Lung (tissue), 12 donors: ENCODE measurements around the gene SPTB. TPM values are rescaled to one million over a fixed set of nuclear protein-coding genes. Genes with fewer than 3 reads are reported as not detected.
"Not testable (repeated sequence)": the region's sequence is repeated elsewhere in the genome, so short reads cannot be mapped to it uniquely, and the experiment has no call there.

ENCODE experiments used
- ATAC-seq: fragments of 200-7000 bp; cut with Tn5 transposase; one replicate; pipeline ENCODE4 v1.9.1; 2020; ENCODE audit warnings: moderate number of reproducible peaks; ENCODE audit not compliant: insufficient read depth, low FRiP score
- DNase-seq, 3 donors: peaks; one replicate each; pipeline ENCODE4 v3.0.0-alpha.2; 2013 to 2017
- H3K27ac ChIP-seq, 2 donors: one replicate each; pipeline ENCODE4 v1.5.1; 2013; ENCODE audit warnings: mild to moderate bottlenecking in 2 of 2, moderate library complexity in 2 of 2, control low read depth in 1 of 2, inconsistent platforms in 1 of 2, low read depth in 1 of 2, low read length in 1 of 2
- H3K27me3 ChIP-seq, 3 donors: one replicate each; pipeline ENCODE4 v1.5.1; 2013; ENCODE audit warnings: low read length in 2 of 3; ENCODE audit not compliant: control insufficient read depth in 3 of 3, insufficient read depth in 3 of 3
- H3K36me3 ChIP-seq, 4 donors: one replicate each; pipeline ENCODE4 v1.5.1; 2013; ENCODE audit warnings: low read length in 4 of 4, mild to moderate bottlenecking in 1 of 4, moderate library complexity in 1 of 4; ENCODE audit not compliant: control insufficient read depth in 4 of 4, insufficient read depth in 4 of 4
- H3K4me1 ChIP-seq, 5 donors: one replicate each; pipeline ENCODE4 v1.5.1; 2013; ENCODE audit warnings: low read length in 5 of 5, mild to moderate bottlenecking in 2 of 5, moderate library complexity in 1 of 5; ENCODE audit not compliant: control insufficient read depth in 5 of 5, insufficient read depth in 5 of 5
- H3K4me3 ChIP-seq: one replicate; pipeline ENCODE4 v1.5.1; 2013; ENCODE audit warnings: mild to moderate bottlenecking, control low read depth, moderate library complexity
- H3K9ac ChIP-seq, 2 donors: one replicate each; pipeline ENCODE4 v1.5.1; 2013; ENCODE audit warnings: low read length in 2 of 2, control low read depth in 1 of 2; ENCODE audit not compliant: insufficient read depth in 1 of 2
- H3K9me3 ChIP-seq, 4 donors: one replicate each; pipeline ENCODE4 v1.5.1; 2013; ENCODE audit warnings: low read length in 3 of 4, mild to moderate bottlenecking in 1 of 4, moderate library complexity in 1 of 4; ENCODE audit not compliant: control insufficient read depth in 4 of 4, insufficient read depth in 3 of 4
- WGBS, 2 donors: extraction: QIAGEN DNeasy Blood & Tissue Kit; methylation state at CpG; one replicate each; pipeline ENCODE4 v1.1.7; 2013; 5-methylcytosine and 5-hydroxymethylcytosine counted together
- polyA plus RNA-seq, 2 donors: library from polyadenylated mRNA; stranded (reverse); fragments of 200-250 nt; gene quantifications; one replicate each; pipeline ENCODE4 v1.2.1, GENCODE V29; 2013
- total RNA-seq, 2 donors: library from RNA; depleted of rRNA in 1 of 2; stranded (reverse); fragments of >200 nt in 1 of 2; gene quantifications; one replicate each; pipeline ENCODE4 v1.2.1, GENCODE V29; 2014 to 2021
- TF ChIP-seq, protein P1 (sequence below): IDR thresholded peaks from 2 replicates; pipeline ENCODE4 v1.5.1; 2012; ENCODE audit warnings: mild to moderate bottlenecking; ENCODE audit errors: control extremely low read depth, extremely low read depth
- donor health status: control.
- donor health status: control.
- donor health status: Bipolar disorder and iron deficiency.
- donor health status: healthy.
- donor health status: DM: yes; HTN: yes; CAD: no.

The SPTB gene
- total and polyA plus RNA-seq, 4 donors, result 1.2 to 11.5 (median 2.1) TPM

DNA sequence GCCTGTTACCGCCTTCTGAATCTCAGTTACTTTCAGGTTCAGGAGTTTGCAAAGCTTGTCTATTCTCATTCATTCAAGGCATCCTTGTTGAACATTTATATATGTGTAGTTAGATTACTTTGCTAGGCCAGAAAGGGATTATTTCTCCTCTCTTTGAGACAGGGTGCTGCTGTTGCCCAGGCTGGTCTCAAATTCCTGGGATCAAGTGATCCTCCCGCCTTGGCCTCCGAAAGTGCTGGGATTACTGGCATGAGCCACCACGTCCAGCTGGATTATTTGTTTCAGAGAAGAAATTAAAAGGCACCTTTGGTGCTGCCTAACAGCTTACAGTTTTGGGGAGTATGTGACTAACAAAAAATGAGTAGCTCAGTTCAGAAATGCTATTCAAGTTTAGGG lies 35.3 kb upstream of the SPTB start:
- WGBS, 2 donors, result 31 to 42% methylated on average over 4 of the region's 4 CpGs
- H3K27me3 ChIP-seq, result no peaks in the 10 kb centered on the region
- H3K4me3 ChIP-seq, result peak overlapping the region; percentile 95
- DNase-seq (no peak), ATAC-seq (no peak)
- no peaks in the 10 kb centered on the region for H3K36me3 ChIP-seq
- peak overlapping the region; percentile 87 to 99 for H3K27ac ChIP-seq
- TF ChIP-seq, protein P1, sequence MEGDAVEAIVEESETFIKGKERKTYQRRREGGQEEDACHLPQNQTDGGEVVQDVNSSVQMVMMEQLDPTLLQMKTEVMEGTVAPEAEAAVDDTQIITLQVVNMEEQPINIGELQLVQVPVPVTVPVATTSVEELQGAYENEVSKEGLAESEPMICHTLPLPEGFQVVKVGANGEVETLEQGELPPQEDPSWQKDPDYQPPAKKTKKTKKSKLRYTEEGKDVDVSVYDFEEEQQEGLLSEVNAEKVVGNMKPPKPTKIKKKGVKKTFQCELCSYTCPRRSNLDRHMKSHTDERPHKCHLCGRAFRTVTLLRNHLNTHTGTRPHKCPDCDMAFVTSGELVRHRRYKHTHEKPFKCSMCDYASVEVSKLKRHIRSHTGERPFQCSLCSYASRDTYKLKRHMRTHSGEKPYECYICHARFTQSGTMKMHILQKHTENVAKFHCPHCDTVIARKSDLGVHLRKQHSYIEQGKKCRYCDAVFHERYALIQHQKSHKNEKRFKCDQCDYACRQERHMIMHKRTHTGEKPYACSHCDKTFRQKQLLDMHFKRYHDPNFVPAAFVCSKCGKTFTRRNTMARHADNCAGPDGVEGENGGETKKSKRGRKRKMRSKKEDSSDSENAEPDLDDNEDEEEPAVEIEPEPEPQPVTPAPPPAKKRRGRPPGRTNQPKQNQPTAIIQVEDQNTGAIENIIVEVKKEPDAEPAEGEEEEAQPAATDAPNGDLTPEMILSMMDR, result no peak
- peaks cover 5 to 15% (median 12%) of the 10 kb centered on the region in 5 donors for H3K4me1 ChIP-seq
- H3K9ac ChIP-seq, result peak overlapping the region; percentile 95 to 97
- H3K9me3 ChIP-seq, result no peaks in the 10 kb centered on the region

DNA sequence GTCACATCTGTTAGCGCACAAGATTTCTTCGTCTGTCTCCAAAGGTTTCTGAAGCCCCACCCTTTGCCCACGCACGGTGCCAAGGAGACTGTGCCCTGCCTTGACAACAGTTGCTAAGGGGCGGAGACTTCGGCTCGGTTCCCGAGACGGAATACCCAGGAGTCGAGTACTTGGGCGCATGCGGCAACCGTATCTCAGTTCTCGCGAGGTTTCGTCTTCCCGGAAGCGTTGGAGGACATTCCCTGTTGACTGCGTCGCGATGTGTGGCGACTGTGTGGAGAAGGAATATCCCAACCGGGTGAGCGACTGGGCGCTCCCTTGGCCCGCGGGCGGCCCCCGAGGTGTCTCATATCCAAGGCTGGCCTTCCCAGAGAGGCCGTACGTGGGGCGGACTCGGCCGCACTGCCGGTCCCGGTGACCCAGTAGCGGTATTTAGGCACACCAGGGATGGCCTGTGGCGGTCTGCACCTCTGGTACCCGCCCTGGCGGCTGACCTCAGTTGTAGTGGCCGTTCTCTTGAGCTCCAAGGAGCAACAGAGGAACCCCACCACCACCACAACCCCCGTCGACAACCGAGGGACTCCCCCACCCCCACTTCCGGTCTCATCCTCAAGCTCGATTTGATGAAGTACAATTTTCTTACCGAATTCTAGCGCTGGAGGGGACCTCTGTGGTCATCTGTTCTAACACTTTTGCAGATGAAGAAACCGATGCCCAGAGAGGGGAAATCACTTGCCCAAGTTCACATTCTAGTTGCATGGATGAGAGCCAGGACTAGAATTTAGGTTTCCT lies 34.7 kb upstream of the SPTB start, which contains the start of gene CHURC1:
Gene CHURC1 (plus strand): TSS at position 219 of the 792 bp plus-strand sequence. CDS start 41 bp downstream, at position 260.
- H3K4me1 ChIP-seq, result peaks cover 5 to 15% (median 10%) of the 10 kb centered on the region in 5 donors
- H3K27me3 ChIP-seq, result no peaks in the 10 kb centered on the region
- ATAC-seq (peak; percentile 99), DNase-seq (peak; percentile 99)
- H3K36me3 ChIP-seq, result no peaks in the 10 kb centered on the region
- H3K9ac ChIP-seq, result peak within 1 kb of the TSS; percentile 95 to 97
- TF ChIP-seq, protein P1, result no peak
- H3K9me3 ChIP-seq, result no peaks in the 10 kb centered on the region
- peak within 1 kb of the TSS; percentile 87 to 99 for H3K27ac ChIP-seq
- H3K4me3 ChIP-seq, result peak within 1 kb of the TSS; percentile 95
- WGBS, 2 donors, result 0% methylated on average over 45 to 49 of the region's 49 CpGs

- not testable (repeated sequence) for H3K4me3 ChIP-seq, H3K27ac ChIP-seq, ATAC-seq, H3K36me3 ChIP-seq, H3K27me3 ChIP-seq, H3K9me3 ChIP-seq, DNase-seq
- Histone ChIP-seq H3K9ac (peak overlapping the region in 1 of 2 donors; percentile 95), H3K4me1 (peaks cover 5 to 15% (median 8%) of the 10 kb centered on the region in 5 donors)
- 44 to 49% methylated on average over 4 of the region's 5 CpGs for WGBS, 2 donors
Measured at GRCh38 chr14:64913477-64913876, 33.8 kb upstream of the SPTB start.

- TF ChIP-seq, protein P1, result no peak
- ATAC-seq (no peak), DNase-seq (no peak)
- 0 to 54% methylated on average over 1 of the region's 1 CpG for WGBS, 2 donors
- H3K9me3 ChIP-seq, result no peaks in the 10 kb centered on the region
- H3K27ac ChIP-seq, result no peak overlapping the region
- H3K9ac ChIP-seq, result no peak overlapping the region
- no peak overlapping the region for H3K4me3 ChIP-seq
- H3K27me3 ChIP-seq, result peaks cover 0 to 3% (median 0%) of the 10 kb centered on the region in 3 donors
- H3K4me1 ChIP-seq, result peaks cover 4 to 15% (median 8%) of the 10 kb centered on the region in 5 donors
- no peaks in the 10 kb centered on the region for H3K36me3 ChIP-seq
Measured at GRCh38 chr14:64912261-64912660, 32.6 kb upstream of the SPTB start.
